ENCODE results near the gene EMID1.
"Not testable (repeated sequence)": the region's sequence is repeated elsewhere in the genome, so short reads cannot be mapped to it uniquely, and the experiment has no call there.

The EMID1 gene

DNA sequence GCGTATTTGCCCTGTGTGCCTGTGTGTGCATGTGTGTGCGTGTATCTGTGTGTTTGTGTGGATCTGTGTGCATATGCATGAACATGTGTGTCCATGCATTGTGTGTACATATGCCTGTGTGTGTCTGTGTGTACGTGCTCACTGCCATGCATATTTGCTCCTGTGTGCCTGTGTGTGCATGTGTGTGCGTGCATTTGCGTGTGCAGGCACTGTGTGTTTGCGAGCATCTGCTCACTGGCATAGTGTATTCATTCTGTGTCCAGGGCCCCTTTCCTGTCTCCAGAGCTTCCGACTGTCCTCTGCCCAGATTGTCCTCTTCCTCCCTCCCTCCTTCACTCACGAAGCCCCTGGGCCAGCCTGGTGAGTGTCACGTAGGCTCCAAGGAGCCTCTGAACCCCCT is 5.8 kb downstream of the EMID1 start:
- DNase-seq (ENCODE audit: low spot score), result no peak

DNA sequence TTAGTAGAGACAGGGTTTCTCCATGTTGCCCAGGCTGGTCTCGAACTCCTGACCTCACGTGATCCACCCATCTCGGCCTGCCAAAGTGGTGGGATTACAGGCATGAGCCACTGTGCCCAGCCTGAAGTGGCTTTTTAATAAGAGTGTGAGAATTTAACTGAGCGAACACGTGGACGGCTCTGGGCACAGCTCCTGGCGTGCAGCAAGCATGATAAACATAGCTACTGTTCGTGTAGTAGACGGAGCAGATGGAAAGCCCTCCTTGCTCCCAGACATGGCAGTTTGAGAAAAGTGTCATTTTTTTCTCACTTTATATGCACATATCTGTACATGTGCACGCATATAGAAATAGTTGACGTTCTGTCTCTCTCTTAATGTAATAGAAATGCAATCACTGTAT is 7.0 kb downstream of the EMID1 start:
- no peak for DNase-seq (ENCODE audit: low spot score)

DNA sequence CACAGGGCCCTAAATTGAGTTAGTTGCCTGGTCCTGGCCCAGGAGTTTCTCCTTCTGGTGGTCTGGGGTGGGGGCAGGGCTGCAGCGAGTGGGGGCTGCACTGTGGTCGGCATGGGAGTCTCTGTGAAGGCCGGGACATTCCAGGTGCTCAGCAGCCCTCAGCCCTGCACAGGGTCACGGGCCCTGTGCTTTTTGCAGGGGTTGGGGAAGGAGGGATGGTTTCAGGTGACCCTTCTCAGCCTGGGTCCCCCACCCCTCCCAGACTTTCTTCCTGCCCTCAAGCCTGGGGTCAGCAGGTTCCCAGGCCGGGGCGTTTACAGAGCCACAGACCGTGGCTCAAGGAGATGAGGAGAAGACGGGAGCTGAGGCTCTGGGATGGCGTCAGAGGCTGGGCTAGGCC is 7.8 kb downstream of the EMID1 start:
- no peak for DNase-seq (ENCODE audit: low spot score)

DNA sequence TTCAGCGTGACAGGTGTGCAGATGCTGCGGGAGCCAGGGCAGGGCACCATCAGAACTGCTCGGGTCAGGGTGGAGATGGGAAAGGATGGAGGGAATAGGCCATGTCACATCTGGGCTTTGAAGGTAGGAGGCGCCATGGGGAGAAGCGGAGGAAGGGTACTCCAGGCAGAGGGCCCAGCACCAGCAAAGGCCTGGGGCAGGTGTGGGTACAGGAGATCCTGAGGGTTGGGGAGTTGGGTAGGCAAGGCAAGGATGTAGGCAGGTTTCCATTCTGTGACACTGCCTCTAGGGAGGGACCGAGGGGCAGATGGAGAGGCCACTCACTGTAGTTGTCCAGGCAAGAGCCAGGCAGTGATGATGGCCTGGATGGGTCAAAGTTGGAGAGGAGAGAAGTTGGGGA is 8.5 kb downstream of the EMID1 start:
- DNase-seq (ENCODE audit: low spot score), result no peak

DNA sequence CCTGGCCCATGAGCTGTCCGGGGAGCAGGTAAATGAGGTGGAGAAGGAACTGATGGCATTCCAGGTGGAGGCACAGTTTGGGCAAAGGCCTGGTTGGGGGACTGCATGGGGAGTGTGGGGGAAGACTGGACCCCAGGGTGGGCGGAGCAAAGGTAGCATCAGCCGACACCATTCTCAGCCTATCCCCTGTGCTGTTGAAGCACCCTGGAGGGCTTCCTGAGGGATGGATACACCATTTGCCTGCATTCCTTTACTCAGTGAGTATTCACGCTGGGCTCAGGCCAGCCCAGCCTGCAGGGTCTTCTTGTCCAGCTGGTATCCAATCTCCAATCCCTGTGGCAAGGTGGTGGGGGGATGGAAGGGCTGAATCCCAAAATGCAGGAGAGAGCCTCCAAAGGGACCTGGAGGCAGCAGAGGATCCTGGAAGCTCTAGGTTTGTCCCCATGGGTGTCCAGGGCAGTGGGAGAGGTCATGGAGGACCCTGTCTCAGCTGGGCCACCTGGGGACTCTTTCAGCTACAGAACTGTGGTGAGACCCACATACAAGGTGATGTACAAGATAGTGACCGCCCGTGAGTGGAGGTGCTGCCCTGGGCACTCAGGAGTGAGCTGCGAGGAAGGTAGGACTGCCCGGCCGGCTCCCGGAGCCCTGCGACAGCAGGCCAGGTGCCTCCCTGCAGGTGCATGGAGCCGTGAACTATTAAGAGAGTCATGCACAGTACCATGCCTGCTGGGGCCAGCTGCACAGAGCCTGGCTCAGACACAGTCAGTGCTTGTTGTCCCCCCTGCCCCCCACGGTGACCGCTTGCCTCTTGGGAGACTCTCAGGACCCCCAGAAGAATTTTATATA is 9.5 kb downstream of the EMID1 start:
- DNase-seq (ENCODE audit: low spot score), result no peak

DNA sequence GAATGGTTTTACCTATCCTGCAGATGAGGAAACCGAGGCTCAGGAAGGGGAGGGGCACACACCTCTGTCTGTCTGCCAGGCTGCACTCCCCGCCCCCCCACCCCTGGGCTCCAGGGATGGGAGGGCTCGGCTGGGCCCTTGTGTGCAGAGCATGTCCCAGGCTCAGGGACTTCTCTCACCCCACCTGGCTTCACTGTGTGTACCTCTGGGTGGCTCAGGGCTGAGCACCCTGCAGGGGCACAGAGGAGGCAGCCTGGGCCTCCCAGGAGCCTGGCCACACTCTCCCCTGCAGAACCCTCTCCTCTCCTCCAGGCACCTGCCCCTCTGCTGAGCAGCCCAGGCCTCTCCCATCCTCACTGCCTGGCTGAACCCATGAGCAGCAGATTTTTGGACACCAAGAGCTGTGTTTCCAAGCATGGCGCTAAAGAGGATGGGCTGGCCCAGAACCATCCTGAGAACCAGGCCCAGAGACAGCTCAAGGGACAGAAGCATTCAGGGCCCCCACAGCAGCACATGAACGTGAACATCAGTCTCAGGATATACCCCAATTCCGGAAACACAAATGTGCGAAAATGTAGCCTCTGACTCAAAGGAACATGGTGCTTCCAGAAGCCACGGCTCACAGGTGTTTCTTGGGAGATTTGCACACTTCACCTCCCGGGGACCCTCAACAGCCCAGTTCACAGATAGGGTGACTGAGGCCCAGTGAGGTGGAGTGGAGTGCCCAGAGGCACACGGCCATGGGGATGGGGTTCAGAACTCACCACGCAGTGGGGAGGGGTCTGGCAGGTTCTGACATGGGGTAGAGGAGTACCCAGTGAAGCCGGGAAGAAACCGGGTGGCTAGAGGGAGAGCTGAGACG is 10.5 kb downstream of the EMID1 start:
- DNase-seq (ENCODE audit: low spot score), result no peak

DNA sequence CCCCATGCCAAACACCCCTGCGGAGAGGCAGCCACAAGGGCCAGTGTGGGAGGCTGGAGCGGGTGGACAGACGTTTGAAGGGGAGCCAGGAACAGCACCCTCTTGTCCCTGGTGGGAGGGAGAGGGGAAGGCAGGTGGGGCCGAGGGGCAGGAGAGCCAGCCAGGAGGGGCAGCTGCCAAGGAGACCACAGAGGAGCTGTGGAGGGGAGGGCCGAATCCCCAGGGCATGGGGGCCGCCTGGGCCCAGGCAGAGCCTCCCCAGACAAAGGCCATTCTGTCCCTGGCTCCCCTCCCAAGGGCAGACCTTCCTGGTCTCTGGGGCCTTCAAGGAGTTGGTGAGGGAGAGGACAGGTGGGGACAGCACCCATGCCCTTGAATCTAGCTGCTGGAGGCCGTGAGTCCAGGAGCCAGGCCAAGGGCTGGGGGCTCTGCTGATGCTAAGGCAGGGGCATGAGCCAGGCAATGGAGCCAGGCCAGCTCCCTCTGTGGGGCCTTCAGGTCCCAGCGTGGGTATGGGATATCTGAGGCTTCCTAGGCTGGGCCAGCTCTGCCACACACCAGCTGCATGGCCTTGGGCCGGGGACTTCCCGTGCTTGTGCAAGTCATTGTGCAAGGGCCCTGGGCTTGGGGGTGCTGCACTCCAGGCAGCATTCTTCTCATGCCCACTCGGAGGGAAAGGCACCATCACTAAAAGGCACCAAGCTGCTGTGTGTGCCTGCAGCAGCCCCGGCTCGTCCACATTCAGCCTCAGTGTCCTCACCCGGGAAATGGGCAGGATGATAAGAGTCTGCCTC is 11.4 kb downstream of the EMID1 start:
- peak; percentile 12 for DNase-seq (ENCODE audit: low spot score)

DNA sequence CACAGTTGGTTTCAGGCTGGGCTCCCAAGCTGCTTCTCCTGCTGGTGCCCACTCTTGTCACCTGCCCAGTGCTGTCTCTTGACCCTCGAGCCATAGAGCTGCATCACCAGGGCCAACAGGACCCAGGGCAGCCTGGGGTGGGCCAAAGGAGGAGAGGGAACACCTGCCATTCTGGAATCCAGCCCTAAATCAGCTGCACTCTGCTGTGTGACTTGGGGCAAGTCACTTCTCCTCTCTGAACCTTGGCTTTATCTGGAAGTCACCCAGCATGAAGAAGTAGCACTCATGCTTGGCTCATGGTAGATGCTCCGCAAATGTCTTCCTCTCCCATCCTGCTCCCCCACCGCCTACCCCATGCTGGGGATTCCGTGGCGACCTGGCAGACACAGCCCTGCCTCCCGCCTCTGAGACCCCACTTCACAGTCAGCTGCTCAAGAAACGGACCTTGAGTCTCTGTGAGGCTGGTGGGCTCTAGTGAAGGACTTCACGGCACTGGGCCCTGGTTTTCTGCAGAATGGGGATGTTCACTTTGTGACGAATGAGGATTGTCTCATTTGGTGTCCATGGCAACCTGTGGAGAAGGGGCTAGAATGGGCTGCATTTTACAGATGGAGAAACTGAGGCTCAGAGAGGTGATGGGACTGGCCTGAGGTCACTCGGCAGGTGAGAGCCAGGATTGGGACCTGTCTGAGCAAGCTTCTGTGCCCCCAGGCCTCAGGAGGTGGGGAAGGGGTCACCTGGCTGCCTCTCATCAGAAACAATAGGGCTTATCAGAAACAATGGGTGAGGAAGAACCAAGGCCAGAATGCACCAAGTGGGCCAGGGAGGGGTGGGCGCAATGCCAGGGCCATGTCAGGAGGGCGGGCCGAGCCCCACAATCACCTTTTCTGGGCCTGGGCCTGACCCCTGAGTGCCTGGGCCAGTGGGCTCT is 12.4 kb downstream of the EMID1 start:
- DNase-seq (ENCODE audit: low spot score), result no peak

DNA sequence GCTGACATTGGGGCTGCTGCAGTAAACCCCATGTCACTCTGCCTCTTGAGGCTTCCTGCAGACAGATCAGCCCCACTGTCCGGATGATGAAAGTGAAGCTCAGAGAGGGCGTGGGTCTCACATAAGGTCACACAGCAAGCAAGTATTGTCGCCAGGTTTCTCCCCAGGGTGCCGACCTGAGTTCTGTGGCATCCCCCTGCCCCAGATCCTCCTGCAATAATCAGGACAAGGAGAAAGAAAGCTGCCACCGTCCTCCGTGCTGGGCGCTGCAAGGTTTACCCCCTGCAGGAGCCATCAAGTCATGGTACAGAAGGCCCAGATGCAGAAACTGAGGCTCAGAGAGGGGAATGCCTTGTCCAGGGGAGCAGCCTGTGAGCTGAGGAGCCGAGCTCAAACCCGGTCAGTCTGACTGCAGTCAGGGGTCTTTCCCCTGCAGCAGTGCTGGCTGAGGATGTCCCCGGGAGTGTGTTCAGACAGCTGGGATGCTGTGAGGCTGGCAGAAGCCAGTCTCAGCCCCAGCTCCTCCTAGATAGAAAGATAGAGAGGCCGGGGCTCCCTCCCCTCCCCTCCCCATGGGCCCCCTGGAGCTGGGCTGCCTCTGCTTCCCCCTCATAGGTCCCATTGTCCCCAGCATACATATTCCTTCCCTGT is 13.2 kb downstream of the EMID1 start:
- no peak for DNase-seq (ENCODE audit: low spot score)

DNA sequence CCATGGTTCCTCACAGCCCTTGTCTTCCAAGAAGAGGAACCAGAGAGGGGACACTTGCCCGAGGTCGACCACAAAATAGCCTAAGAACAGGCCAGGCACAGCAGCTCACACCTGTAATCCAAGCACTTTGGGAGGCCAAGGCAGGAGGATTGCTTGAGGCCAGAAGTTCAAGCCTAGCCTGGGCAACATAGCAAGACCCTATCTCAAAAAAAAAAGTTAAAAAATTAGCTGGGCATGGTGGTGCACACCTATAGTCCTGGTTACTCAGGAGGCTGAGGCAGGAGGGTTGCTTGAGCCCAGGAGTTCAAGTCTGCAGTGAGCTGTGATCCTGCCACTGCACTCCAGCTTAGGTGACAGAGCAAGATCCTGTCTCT is 13.7 kb downstream of the EMID1 start:
- not testable (repeated sequence) for DNase-seq (ENCODE audit: low spot score)

DNA sequence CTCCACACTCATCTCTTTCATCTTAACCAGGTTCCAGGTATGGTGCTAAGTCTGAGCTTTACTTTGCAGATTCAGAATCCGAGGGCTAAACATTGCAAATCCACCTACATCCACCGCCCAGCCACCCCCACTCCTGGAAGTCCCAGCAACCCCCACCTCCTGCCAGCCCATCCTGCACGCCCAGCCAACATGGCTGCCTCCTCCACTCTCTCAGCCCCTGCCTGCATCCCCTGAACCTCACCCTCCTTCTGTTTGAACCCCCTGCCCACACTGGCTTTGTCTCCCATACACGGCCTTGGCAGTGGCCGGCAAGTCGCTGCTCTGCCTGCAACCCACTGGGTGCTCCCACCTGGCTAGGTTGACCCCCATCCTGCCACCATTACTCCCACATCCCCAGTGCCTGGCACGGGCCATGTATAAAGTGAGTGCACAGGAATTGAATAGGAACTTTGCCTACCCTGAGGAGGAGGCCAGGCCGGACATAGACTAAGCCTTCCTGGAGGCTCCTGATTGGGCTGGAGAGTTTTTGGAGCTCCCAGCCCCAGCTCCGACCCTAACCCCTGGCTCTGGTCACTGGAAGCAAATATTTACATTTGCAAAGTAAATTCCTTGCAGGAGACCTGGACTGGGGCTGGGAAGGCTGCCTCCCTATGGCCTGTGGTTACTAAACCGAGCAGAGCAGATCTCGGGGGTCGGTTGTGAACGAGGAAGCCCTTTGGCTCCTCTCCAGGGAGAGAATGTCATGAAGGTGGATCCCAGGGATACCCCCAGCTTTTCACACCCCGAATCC is 14.4 kb downstream of the EMID1 start:
- DNase-seq (ENCODE audit: low spot score), result no peak

DNA sequence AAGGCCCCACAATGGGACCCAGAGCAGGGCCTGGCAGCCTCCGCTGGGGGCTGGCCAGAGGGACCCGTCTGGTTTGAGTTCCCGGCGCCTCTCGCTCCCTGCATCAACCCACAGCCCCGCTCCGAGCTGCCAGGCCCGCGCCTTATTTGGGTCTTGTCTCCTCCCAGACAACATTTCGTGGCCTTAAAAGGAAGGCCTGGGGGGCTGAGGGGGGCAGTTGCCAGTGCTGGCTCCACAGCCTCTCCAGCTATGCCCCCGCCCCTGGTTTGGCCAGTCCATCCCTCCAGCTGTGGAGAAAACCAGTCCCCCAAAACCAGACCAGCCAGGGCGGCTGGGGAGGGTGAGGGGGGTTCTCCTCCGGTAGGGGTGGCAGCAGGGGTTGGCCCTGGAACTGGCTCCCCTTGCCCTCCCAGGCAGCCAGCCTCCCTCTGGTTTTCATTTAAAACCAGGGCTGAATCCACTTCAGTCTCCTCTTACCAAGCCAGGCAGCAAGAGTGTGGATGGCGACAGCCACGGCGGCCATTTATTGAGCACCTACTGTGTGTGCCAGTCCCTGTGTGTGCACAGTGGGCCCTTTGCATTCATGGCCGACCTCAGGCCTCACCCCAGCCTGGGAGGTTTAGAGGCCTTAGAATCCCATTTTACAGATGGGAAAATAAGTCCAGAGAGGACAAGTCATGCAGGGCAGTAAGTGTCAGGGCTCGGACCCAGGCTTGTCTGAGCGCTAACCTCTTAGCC is 18.6 kb downstream of the EMID1 start:
- DNase-seq (ENCODE audit: low spot score), result no peak

DNA sequence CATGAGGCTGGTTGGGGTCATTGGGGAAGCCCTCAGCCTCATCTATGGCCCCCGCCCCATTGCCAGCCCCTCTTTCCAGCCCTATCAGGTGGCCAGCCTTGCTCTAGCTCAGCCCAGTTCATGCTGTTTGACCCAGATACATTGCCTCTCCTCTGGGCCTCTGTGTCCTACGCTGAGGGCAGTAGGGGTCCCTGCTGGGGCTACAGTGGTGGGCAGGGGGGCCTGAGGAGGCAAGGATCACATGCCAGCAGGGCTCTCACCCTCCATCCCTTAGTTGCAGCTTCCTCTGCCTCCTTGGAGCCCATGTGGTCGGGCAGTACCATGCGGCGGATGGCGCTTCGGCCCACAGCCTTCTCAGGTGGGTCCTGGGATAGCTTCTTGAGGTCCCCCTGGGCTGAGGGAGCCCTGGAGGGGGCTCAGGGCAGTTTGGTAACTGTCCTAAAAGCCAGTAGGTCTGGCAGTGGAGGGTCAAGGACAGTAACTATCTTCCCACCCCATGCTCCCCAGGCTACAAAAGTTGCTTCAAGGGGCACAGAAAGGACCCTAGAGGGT is 19.2 kb downstream of the EMID1 start:
- no peak for DNase-seq (ENCODE audit: low spot score)

DNA sequence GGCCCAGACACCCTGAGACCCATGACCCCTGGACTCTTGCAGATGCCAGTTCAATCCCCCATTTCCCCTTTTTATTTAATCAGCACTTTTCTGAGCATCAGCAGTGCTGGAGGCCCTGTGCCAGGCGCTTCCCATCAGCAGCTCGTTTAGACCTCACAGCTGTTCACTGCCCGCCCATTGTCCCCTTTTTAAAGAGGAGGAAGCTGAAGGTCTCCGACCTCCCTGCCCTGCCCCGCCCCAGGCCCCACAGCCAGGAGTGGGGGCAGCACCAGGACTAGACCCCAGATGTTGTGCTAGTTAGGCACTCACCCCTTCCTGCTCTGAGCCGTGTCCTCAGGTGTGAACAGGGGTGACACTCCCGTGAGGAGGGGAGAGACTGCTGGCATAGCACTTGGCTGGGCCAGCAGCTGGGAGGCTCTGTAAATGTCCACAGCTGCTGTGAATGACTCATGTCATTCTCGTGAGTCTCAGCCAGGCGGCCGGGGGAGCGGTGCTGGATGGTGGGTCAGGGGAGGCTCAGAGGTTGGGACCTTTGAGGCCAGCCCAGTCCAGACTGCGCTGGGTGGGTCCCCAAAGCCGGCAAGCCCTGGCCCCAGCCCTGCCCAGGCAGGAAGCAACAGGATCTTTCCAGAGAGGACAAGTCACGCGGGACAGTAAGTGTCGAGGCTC is 19.9 kb downstream of the EMID1 start:
- no peak for DNase-seq (ENCODE audit: low spot score)

DNA sequence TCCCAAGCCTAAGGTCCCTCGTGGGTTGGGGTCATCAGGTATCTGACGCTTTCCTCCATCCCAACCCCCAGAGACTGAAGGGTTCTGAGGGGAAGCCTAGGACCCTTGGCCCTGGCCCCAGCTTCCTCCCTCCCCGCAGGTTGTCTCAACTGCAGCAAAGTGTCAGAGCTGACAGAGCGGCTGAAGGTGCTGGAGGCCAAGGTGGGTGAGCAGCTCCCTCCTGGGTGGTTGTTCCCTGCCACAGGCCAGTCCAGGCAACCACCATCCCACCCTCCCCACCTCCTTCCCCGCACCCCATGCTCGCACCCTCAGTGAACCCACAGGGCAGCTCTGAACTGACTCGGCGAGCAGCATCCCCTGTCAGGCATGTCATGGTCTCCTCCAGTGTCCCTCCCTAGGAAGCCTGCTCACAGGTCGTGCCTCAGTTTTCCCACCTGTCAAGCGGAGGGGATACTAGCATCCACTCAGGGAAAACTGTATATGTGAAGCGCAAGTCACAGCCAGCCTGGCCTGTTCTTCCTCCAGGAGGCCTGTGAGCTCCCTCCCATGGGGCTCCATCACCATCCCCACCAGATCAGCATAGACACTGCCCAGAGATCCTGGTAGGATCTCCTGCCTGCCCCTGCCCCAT is 20.8 kb downstream of the EMID1 start:
- no peak for DNase-seq (ENCODE audit: low spot score)

DNA sequence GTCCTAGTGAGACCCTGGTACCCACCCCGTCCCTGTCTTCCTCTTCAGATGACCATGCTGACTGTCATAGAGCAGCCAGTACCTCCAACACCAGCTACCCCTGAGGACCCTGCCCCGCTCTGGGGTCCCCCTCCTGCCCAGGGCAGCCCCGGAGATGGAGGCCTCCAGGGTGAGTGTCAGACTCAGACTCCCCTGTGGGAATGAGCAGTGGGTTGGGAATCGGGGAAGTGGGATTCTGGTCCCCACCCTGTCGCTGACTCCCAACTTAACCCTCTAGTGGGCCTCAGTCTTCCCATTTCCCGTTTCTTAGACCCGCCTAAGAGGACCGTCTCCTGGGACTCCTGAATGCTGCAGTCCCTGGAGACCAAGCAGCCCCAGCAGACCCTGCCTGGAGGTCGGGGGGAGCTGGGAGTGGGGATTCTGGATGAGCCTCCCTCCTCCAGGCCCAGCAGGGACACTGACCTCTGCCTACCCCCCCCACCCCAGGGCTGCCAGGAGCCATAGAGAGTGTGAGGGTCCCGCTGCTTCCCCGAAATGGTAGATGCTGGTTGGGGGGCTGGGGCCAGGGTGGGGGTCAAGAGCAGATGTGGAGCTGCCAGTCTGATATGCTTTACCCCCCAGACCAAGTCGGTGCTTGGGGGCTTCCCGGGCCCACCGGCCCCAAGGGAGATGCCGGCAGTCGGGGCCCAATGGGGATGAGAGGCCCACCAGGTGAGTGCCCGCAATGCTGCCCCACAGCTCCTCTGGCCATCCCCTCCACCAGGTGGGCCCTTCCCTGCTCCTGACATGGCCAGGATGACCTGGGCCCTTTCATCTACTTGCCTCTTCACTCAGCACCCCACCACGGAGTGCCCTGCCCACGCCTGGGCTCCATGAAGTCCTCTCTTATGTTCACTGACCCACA is 25.5 kb downstream of the EMID1 start:
- DNase-seq (ENCODE audit: low spot score), result no peak
